Activated CD8-positive, alpha-beta T cell treated with anti-CD3 and anti-CD28 coated beads for 36 hours (primary cell): ENCODE data around the gene FOXO1. TPM values are rescaled to one million over a fixed set of nuclear protein-coding genes. Genes with fewer than 3 reads are reported as not detected.

Source experiments
- ATAC-seq: fragments of 200-7000 bp; cut with Tn5 transposase; one replicate; pipeline ENCODE4 v1.10.0; 2021; ENCODE audit warnings: mild to moderate bottlenecking, moderate library complexity
- CTCF ChIA-PET: fragments of 350-600 bp; sonication (Branson Sonifier 250); formaldehyde crosslinking; loops from one replicate; lab custom pipeline; 2021; ENCODE audit warnings: antibody characterized with exemption; lab: Charles Lee
- POLR2A ChIA-PET: fragments of 350-600 bp; sonication (Branson Sonifier 250); formaldehyde crosslinking; loops from one replicate; lab custom pipeline; 2021; ENCODE audit warnings: antibody characterized with exemption; lab: Charles Lee
- DNase-seq: peaks from one replicate; pipeline ENCODE4 v3.0.0-alpha.2; 2020
- H3K27ac Mint-ChIP-seq: one replicate; pipeline ENCODE4 v1.8.0; 2021; ENCODE audit warnings: mild to moderate bottlenecking, mixed read lengths
- H3K27me3 Mint-ChIP-seq: one replicate; pipeline ENCODE4 v1.8.0; 2021; ENCODE audit warnings: mixed read lengths
- H3K36me3 Mint-ChIP-seq: one replicate; pipeline ENCODE4 v1.8.0; 2021; ENCODE audit warnings: low read depth, mixed read lengths
- H3K4me1 Mint-ChIP-seq: one replicate; pipeline ENCODE4 v1.8.0; 2021; ENCODE audit warnings: low read depth, mixed read lengths
- H3K4me3 Mint-ChIP-seq: one replicate; pipeline ENCODE4 v1.8.0; 2021; ENCODE audit warnings: mild to moderate bottlenecking, moderate library complexity, mixed read lengths
- H3K9me3 Mint-ChIP-seq: one replicate; pipeline ENCODE4 v1.8.0; 2021; ENCODE audit warnings: mixed read lengths
- intact Hi-C: fragments of 100-400 bp; cut with micrococcal nuclease; formaldehyde crosslinking; loops from one replicate; pipeline ENCODE4 v1.10.0; 2022
- total RNA-seq, 2 experiments: library from RNA; stranded (reverse); gene quantifications; one replicate each; pipeline ENCODE4 v1.2.3, GENCODE V29; 2021
- TF ChIP-seq, protein P1 (sequence below): fragments of 200-600 bp; IDR thresholded peaks from one replicate; pipeline ENCODE4 v1.8.0; 2022; ENCODE audit warnings: antibody characterized with exemption, mild to moderate bottlenecking

The FOXO1 gene
- total RNA-seq, 2 experiments from 2014 or later: 30.6 to 30.8 TPM

DNA sequence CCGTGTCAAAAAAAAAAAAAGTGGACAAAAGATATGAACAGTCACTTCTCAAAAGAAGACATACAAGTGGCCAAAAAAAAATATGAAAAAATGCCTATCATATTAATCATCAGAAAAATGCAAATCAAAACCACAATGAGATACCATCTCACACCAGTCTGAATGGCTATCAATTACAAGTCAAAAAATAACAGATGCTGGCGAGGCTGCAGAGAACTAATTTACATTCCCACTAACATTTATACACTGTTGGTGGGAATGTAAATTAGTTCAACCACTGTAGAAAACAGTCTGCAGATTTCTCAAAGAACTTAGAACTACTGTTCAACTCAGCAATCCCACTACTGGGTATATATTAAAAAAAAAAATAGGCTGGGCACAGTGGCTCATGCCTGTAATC is 26.5 kb upstream of the FOXO1 start:
- ChIA-PET CTCF (no interaction called here), POLR2A (no interaction called here)
- H3K36me3 Mint-ChIP-seq: no peaks in the 10 kb centered on the region
- ATAC-seq (no peak), DNase-seq (no peak)
- H3K4me3 Mint-ChIP-seq: no peak overlapping the region
- no peaks in the 10 kb centered on the region for H3K4me1 Mint-ChIP-seq
- TF ChIP-seq, protein P1, sequence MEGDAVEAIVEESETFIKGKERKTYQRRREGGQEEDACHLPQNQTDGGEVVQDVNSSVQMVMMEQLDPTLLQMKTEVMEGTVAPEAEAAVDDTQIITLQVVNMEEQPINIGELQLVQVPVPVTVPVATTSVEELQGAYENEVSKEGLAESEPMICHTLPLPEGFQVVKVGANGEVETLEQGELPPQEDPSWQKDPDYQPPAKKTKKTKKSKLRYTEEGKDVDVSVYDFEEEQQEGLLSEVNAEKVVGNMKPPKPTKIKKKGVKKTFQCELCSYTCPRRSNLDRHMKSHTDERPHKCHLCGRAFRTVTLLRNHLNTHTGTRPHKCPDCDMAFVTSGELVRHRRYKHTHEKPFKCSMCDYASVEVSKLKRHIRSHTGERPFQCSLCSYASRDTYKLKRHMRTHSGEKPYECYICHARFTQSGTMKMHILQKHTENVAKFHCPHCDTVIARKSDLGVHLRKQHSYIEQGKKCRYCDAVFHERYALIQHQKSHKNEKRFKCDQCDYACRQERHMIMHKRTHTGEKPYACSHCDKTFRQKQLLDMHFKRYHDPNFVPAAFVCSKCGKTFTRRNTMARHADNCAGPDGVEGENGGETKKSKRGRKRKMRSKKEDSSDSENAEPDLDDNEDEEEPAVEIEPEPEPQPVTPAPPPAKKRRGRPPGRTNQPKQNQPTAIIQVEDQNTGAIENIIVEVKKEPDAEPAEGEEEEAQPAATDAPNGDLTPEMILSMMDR: no peak
- no peaks in the 10 kb centered on the region for H3K9me3 Mint-ChIP-seq
- intact Hi-C loops: no loop called here
- H3K27me3 Mint-ChIP-seq: no peaks in the 10 kb centered on the region
- no peak overlapping the region for H3K27ac Mint-ChIP-seq

DNA sequence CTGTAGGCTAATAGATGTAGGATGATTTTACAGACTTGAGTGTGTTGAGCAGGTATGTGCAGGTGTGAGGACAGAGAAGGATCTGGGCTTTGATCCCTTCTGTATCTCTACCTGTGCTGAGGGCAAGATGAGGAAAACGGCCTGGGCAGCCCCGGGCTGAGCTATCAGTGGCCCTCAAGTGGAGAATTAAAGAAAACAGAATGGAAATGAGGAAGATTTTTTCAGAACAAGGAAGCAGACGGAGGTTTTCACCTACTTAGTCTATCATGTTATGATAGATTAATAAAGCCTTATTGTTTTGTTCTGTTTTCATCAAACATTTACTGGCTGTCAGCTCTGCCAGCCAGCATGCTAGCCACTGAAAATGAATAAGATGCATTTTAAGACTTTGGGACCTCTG is 22.3 kb upstream of the FOXO1 start:
- ChIA-PET CTCF (no interaction called here), POLR2A (interaction anchor here (1.0 kb wide), 1 partner anchor 44 kb away, joined by 3 read pairs; no protein-coding TSS in a partner anchor)
- DNase-seq (no peak), ATAC-seq (no peak)
- Mint-ChIP-seq H3K36me3 (no peaks in the 10 kb centered on the region), H3K4me1 (no peaks in the 10 kb centered on the region), H3K9me3 (no peaks in the 10 kb centered on the region), H3K4me3 (no peak overlapping the region), H3K27ac (no peak overlapping the region), H3K27me3 (no peaks in the 10 kb centered on the region)
- TF ChIP-seq, protein P1: no peak
- intact Hi-C loops: no loop called here

DNA sequence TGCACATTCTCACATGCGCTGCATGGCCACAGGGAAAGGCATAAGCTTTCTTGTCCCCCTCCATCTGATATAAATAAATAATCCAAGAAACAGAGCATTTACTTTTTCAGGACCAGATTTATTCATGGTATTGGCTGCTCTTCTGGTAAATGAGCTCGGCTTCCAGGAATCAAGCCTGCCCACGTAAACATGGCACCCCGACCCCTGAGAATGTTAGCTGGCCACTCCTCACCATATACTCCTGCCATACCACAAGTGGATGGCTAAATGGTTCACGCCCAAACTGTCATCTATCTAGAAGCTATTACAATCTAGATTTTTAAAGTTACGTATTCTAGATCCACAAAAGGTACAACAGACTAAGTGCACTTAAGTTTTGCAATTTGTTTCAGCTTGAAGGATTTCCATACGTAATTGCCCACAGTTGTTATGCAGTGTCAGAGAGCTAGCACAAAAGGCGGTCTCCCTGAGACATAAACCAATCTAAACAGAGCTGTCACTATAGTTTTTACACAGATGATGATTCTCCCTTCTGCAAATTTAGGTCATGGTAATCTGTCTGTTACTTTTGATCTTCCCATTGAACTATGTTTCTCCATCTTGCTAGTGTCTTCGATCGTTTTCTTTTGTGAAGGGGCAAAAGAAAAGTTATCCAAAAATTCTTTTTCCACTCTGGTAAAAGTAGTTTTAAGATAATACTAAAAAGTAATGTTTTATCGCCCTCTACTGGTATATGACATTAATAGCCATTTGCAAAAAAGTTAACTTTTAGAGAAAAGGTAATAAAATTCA is 16.2 kb upstream of the FOXO1 start:
- TF ChIP-seq, protein P1: peak; percentile 78
- Mint-ChIP-seq H3K9me3 (no peaks in the 10 kb centered on the region), H3K27ac (no peak overlapping the region), H3K36me3 (no peaks in the 10 kb centered on the region), H3K4me3 (no peak overlapping the region), H3K4me1 (peaks cover 7% of the 10 kb centered on the region), H3K27me3 (no peaks in the 10 kb centered on the region)
- ChIA-PET POLR2A (interaction anchor here (1.1 kb wide), 2 partner anchors 19 to 88 kb away, joined by 3 read pairs; no protein-coding TSS in a partner anchor), CTCF (interaction anchor here (0.6 to 7.9 kb wide), 32 partner anchors 9 to 1067 kb away, joined by 3 to 72 read pairs (median 4); no protein-coding TSS in a partner anchor)
- DNase-seq (no peak), ATAC-seq (peak; percentile 74)
- intact Hi-C loops: loop anchor here (5.0 kb wide), 4 partner anchors 615 to 1000 kb away; no protein-coding TSS in a partner anchor

DNA sequence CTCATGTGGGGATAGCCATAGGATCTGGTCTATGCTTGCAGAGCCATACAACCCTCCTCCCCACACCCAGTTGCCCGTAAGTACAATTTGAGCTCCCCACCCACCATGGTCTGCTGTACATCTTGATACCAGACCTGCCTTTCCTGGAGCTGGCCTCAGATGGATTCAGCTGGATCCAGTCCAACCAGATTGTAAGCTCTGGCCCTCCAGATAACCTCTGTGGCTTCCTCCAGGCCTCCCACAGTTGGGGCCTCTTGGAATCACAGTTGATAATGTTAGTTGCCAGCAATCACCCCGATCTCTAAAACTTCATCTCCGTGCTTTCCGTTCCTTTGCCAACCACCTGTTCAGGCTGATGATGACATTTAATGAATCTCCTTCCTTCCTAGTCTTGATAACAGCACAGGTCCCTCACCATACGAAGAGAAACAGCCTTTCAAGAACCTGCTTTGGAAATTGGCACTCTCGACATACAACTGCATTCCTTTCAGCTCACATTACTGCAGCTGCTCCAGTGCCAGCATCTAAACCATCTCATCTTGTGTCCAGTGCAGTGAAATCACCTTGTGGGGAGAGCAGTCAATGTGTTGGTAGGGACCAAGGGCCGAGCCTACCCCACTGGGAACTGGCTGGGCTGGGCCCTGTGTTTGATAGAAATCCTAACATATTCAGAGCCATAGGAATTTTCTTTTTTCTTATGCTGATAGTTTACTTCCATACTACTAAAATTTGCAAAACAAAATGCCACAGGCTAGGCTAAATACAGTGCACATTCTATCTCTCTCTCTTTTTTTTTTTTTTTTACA is 15.1 kb upstream of the FOXO1 start:
- TF ChIP-seq, protein P1: no peak
- Mint-ChIP-seq H3K27me3 (no peaks in the 10 kb centered on the region), H3K9me3 (no peaks in the 10 kb centered on the region), H3K27ac (no peak overlapping the region), H3K36me3 (no peaks in the 10 kb centered on the region), H3K4me3 (no peak overlapping the region), H3K4me1 (peaks cover 7% of the 10 kb centered on the region)
- ChIA-PET CTCF (interaction anchor here (1.0 to 7.9 kb wide), 16 partner anchors 10 to 999 kb away, joined by 3 to 72 read pairs (median 4); no protein-coding TSS in a partner anchor), POLR2A (interaction anchor here (0.7 to 1.1 kb wide), 3 partner anchors 17 to 1096 kb away, joined by 3 read pairs; no protein-coding TSS in a partner anchor)
- ATAC-seq: no peak
- intact Hi-C loops: loop anchor here (5.0 kb wide), 4 partner anchors 614 to 999 kb away; no protein-coding TSS in a partner anchor
- no peak for DNase-seq
